ENCODE data around the gene CNTN2. TPM values are rescaled to one million over a fixed set of nuclear protein-coding genes. Genes with fewer than 3 reads are reported as not detected.

The CNTN2 gene
- total and polyA plus RNA-seq, 2 of the 8 experiments (the other 6 are each of a cell fraction or from before 2014, with no cell fraction given) = 1.2 to 3.9 TPM

- Histone ChIP-seq H3K27me3 (replicated peaks in 1 of 4; ENCODE audit: control insufficient read depth in 3 of 4, extremely low read depth in 1 of 4, insufficient read depth in 3 of 4, low read length in 3 of 4) (no peaks in the 10 kb centered on the region), H3K4me3 (ENCODE audit: extremely low read depth in 1 of 4, insufficient read depth in 2 of 4, low read depth in 3 of 4, low read length in 4 of 4) (no peak overlapping the region), H4K8ac (ENCODE audit: extremely low read depth, insufficient read depth, low read length) (no peak overlapping the region), H3K79me2 (ENCODE audit: control insufficient read depth in 1 of 2, insufficient read depth in 2 of 2, low read length in 2 of 2) (peaks cover 10 to 20% of the 10 kb centered on the region in 2 experiments), H3K9me3 (ENCODE audit: insufficient read depth in 2 of 2, low read depth in 1 of 2, low read length in 1 of 2) (no peaks in the 10 kb centered on the region), H3K14ac (ENCODE audit: insufficient read length) (no peak overlapping the region), H4K91ac (replicated peaks; ENCODE audit: insufficient read length, low read length) (no peak overlapping the region), H3K23ac (ENCODE audit: insufficient read length) (no peak overlapping the region), H2BK120ac (replicated peaks; ENCODE audit: low read depth, low read length) (no peak overlapping the region), H4K5ac (ENCODE audit: insufficient read length, low read depth, low read length) (no peak overlapping the region), H3K27ac (ENCODE audit: low read depth, low read length) (no peak overlapping the region), H2AFZ (ENCODE audit: low read length) (no peak overlapping the region), H2AK5ac (ENCODE audit: low read depth, low read length) (no peak overlapping the region), H3K4me1 (replicated peaks in 1 of 4; ENCODE audit: control insufficient read depth in 3 of 4, insufficient read depth in 4 of 4, low read length in 3 of 4) (peaks cover 0 to 9% (median 5%) of the 10 kb centered on the region in 4 experiments; a peak in 3 of 7 replicates), H2BK20ac (ENCODE audit: low read length) (no peak overlapping the region), H3K18ac (ENCODE audit: extremely low read depth, low read length) (no peak overlapping the region), H3K79me1 (ENCODE audit: low read depth, low read length) (no peaks in the 10 kb centered on the region), H2BK15ac (ENCODE audit: low read length) (no peak overlapping the region), H3K36me3 (ENCODE audit: control insufficient read depth in 2 of 4, insufficient read depth in 4 of 4, low read length in 3 of 4) (no peaks in the 10 kb centered on the region), H2BK5ac (ENCODE audit: low read depth, low read length) (no peak overlapping the region), H3K9ac (replicated peaks in 1 of 4; ENCODE audit: extremely low read depth in 1 of 4, low read depth in 3 of 4, low read length in 3 of 4) (no peak overlapping the region), H3K4ac (replicated peaks; ENCODE audit: insufficient read length, low read depth, low read length) (no peak overlapping the region), H3K56ac (replicated peaks; ENCODE audit: insufficient read length, low read depth, low read length) (no peak overlapping the region), H3K23me2 (ENCODE audit: low read depth, low read length) (peaks cover 5% of the 10 kb centered on the region; the same call in 1 of the 2 replicates), H4K20me1 (replicated peaks in 1 of 2; ENCODE audit: control insufficient read depth in 1 of 2, insufficient read depth in 2 of 2, low read length in 2 of 2) (no peaks in the 10 kb centered on the region), H3K4me2 (ENCODE audit: insufficient read depth in 1 of 2, low read depth in 2 of 2, low read length in 2 of 2) (no peak overlapping the region), H2BK12ac (ENCODE audit: low read depth, low read length) (no peak overlapping the region)
- no peak for FAIRE-seq
- no peak for TF ChIP-seq ATF2 (IDR thresholded peaks at IDR 0.05; ENCODE audit: low read length)
- TF ChIP-seq CBX8 (IDR thresholded peaks at IDR 0.05; ENCODE audit: borderline replicate concordance, low read depth, low read length) = no peak
- TF ChIP-seq SIX5 (IDR thresholded peaks at IDR 0.05; ENCODE audit: low read depth, low read length) = no peak
- no peak for TF ChIP-seq JUND (IDR thresholded peaks at IDR 0.05; ENCODE audit: low read length)
- no peak for TF ChIP-seq GABPA (IDR thresholded peaks at IDR 0.05; ENCODE audit: borderline replicate concordance, insufficient read depth, low read length)
- 94% methylated on average over 7 of the region's 7 CpGs; no CpG with 5 or more reads in 1 of the 2 experiments for WGBS, 2 experiments (ENCODE audit: extremely low coverage in 1 of 2, insufficient coverage in 1 of 2, insufficient read length in 1 of 2, insufficient replicate concordance in 2 of 2, low coverage in 1 of 2, low lambda C conversion rate in 2 of 2, missing lambda C conversion rate in 1 of 2)
- CTCF ChIA-PET (ENCODE audit: partially characterized antibody) = interaction anchor here (0.6 to 6.0 kb wide), 2 partner anchors 15 kb away, joined by 3 to 46 read pairs; no protein-coding TSS in a partner anchor
- DNase-seq (ENCODE audit: low read depth in 1 of 2, low spot score in 2 of 2) = no peak
- POLR2A ChIA-PET (ENCODE audit: partially characterized antibody) = no interaction called here
Measured at GRCh38 chr1:205124726-205125125, 81.7 kb downstream of the CNTN2 start.

All from H1 (cell line).